ENCODE results near the gene DDX54.

The DDX54 gene, protein sequence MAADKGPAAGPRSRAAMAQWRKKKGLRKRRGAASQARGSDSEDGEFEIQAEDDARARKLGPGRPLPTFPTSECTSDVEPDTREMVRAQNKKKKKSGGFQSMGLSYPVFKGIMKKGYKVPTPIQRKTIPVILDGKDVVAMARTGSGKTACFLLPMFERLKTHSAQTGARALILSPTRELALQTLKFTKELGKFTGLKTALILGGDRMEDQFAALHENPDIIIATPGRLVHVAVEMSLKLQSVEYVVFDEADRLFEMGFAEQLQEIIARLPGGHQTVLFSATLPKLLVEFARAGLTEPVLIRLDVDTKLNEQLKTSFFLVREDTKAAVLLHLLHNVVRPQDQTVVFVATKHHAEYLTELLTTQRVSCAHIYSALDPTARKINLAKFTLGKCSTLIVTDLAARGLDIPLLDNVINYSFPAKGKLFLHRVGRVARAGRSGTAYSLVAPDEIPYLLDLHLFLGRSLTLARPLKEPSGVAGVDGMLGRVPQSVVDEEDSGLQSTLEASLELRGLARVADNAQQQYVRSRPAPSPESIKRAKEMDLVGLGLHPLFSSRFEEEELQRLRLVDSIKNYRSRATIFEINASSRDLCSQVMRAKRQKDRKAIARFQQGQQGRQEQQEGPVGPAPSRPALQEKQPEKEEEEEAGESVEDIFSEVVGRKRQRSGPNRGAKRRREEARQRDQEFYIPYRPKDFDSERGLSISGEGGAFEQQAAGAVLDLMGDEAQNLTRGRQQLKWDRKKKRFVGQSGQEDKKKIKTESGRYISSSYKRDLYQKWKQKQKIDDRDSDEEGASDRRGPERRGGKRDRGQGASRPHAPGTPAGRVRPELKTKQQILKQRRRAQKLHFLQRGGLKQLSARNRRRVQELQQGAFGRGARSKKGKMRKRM

DNA sequence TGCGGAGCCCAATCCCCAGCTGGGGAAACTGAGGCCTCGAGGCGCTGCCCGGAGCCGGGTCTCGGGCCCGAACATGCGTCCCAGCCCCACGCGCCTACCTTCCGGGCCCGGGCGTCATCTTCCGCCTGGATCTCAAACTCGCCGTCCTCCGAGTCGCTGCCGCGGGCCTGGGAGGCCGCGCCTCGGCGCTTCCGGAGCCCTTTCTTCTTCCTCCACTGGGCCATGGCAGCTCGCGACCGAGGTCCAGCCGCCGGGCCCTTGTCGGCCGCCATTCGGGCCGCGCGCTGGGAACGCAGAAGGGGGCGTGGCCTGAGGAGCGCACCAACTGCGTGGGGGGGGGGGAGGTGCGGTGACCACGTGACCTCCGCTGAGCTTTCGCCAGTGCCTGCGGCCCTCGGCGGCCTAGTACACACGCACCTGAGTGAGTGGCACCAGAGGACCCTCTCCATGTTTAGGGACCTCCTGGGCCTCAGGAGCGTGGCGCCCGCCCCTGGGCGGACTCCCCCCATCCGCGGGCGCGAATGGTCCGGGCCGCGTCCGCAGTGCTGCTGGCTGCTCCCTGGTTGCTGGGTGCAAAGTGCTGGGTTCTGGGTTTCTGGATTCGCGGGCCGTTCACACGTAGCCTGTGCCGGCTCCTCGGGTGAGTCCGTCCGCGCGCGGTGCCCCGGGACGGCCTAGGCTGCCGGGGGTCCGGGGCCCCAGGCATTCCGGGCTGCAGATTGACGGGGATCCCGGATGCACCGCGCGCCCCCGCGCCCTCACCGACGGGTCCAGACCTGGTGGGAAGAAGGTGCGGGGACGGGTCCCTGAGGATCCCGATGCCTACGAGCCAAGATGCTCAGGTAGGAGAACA lies at the start of gene DDX54, which contains the start of gene RITA1:
Gene DDX54 (minus strand): TSS at position 299 of the 853 bp plus-strand sequence. CDS start 27 bp downstream, at position 272.
Gene RITA1 (plus strand): TSS at position 542 of the 853 bp plus-strand sequence. CDS start 1,026 bp downstream, outside the sequence.
- Histone ChIP-seq H3K27ac (peak within 1 kb of the TSS; percentile 82 to 100 (median 97)), H3K4me3 (peak within 1 kb of the TSS; percentile 68 to 98 (median 92))

DNA sequence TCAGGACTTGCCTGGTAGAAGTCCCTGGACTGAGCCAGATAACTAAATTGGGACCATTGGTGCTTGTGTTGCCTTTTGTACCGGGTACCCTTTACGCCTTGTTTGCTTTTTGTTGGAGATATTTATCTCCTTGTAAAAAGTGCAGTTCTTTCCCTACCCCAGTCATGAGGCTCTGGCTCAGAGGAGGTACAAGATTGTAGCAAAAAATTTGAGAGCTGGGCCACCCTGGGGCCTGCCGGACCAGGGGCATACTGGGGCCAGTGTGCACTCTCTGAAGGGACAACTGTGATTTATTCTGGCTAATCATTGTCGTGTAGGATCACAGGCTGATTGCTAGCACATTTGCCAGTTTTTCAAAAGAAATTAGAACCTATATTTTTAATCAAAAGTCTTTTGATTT lies 49.2 kb upstream of the DDX54 start:
- no peak overlapping the region for H3K27ac ChIP-seq
- no peak overlapping the region for H3K4me3 ChIP-seq

DNA sequence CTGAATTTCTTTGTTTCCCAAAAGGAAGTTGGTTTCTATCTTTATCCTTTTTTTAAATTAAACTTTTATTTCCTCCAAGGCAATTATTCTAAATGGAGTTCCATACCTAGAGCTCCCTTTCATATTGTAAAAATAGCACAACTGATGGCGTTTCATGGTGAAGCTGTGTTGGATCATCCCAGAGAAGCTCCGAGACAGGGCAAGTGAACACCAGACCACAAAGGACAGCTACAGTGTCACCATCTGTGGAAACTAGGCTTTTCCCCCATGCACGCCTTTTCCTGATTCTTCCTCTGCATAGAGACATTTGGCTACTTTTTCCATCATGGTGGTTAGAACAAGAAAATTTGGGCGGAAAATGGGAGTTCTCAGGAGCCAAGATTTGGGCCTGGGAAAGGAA lies 48.7 kb upstream of the DDX54 start:
- peak overlapping the region in 3 of 21 experiments; percentile 23 to 81 (median 58) for H3K27ac ChIP-seq
- H3K4me3 ChIP-seq: no peak overlapping the region

DNA sequence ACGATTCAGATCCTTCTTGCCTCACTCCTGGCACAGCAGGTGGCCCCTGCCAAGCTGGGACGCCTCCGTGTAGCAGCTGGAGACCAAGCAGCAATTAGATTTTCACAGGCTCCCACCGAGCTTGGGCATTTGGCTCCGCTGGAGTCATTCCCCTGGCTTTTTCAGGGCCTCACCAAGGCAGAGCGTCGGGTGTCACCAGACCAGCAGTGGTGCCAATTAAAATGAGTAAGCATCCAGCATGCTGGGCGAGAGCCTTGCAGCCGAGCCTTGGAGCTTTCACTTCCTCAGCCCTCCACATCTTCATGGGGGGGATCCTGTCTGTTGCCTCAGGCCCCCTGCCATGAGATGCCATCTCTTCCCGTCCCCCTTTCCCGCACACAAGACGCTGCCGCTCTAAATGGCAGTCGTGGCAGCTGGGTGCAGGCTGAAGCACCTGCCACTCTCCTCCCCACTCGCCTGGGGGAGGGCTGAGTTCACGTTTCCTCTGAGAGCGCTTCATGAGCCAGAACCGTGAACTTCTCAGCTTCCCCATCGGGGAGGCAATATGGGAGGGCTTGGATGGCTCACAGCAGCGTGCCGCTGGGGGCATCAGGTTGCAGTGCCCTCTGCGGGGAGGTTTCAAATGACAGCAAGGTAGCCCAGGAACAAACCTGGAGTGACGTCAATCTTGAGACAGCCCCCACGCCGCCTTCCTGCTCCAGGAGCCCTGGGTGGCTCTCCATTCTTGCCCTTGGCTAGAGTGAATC lies 47.7 kb upstream of the DDX54 start:
- H3K27ac ChIP-seq: peak overlapping the region in 20 of 21 experiments; percentile 2 to 83 (median 59)
- H3K4me3 ChIP-seq: peak overlapping the region in 1 of 7 experiments; percentile 14

DNA sequence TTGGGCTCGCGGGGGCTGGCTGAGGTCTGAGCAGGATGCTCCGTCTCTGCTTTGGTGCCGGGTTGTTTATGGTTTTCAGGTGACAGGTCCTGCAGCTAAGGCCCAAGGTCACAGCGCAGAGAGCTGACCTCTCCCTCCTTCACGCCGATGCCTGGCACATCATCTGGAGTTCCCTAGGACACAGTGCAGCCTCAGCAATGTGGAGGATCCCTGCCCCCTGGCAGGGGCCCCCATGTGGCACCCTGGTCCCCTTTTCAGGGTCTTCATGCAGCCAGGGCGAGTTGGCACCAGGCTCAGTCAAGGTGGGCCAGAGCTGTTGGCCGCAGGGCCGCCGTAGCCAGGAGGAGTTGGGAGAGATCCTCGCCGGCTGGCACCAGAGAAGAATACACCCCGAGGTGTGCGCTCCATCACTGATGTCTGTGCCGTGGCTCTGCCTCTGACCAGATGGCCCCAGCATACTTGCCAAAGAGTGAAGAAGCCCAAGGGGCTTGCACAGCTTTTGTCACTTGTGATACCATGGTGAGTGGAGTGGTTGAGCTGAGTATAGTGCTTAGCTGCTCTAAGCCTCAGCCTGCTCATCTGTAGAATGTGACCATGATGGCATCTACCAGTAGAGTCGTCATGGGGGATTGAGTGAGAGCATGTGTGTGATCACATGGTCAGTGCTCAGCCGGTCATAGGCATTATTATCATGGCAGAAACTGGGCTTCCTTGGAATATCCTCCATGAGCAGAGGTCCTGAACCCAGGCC lies 47.0 kb upstream of the DDX54 start:
- Histone ChIP-seq H3K4me3 (no peak overlapping the region), H3K27ac (peak overlapping the region in 19 of 21 experiments; percentile 2 to 83 (median 60))

DNA sequence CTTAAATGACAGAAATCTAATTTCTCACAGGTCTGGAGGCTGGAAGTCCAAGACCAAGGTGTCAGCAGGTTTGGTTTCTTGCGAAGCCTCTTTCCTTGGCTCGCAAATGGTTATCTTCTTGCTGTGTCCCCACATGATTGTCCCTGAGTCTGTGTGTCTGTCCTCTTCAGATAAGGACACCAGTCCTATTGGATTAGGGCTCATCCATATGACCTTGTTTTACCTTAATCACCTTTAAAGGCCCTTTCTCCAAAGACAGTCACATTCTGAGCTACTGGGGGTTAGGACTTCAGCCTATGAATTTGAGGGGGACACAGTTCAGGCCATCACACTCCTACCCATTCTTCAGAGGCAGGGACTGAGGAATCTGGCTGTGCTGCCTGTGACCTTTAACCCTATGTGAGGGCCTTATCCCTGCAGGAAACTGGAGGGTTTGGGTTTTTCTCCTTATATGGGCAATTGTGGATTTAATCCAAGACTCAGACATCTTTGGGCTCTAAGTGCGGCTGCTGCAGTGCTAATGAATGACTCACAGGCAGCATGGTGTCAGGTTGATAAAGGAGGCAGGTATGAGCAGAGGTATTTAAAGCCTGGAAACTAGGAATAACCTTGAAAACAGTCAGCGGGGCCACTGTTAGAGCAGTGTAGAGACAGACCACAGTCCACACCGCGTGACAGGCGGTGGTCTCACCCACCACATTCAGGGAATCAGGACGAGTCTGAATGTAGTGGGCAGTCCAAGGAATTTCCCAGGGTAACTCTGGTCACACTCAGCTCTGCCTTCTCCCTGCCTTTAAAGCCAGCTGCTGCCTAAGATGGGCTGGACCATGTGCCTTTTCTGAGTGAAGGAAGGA lies 46.2 kb upstream of the DDX54 start:
- Histone ChIP-seq H3K27ac (peak overlapping the region in 8 of 21 experiments; percentile 14 to 83 (median 55)), H3K4me3 (no peak overlapping the region)

DNA sequence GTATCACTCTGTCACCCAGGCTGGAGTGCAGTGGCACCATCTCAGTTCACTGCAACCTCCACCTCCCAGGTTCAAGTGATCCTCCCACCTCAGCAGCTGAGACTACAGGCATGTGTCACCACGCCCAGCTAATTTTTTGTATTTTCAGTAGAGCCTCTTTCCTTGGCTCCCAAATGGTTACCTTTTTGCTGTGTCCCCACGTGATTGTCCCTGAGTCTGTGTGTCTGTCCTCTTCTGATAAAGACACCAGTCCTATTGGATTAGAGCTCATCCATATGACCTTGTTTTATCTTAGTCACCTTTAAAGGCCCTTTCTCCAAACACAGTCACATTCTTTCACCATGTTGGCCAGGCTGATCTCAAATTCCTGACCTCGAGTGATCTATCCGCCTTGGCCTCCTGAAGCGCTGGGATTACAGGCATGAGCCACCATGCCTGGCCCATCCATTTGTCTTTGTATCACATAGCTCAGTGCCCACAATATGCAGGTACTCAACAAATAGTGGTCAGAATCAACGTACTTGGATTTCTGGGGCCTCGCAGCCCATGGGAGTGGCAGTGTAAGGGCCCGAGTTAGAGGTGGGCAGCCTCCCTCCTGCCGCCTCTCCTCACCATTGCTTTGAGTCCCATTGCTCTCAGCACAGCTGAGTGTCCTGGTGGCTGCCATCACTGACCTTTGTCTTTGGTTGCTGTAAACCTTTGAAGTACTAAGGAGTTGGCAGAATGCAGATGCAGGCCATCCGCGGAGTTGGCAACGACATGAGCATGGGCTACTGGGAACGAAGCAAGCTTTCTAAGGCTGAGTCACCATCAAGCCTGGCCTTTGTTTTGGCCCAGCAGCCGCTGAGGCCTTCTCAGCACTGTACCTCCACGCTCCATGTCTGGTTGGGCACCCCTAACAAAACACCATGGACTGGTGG lies 45.3 kb upstream of the DDX54 start:
- H3K4me3 ChIP-seq: no peak overlapping the region
- peak overlapping the region in 4 of 21 experiments; percentile 10 to 76 (median 24) for H3K27ac ChIP-seq

DNA sequence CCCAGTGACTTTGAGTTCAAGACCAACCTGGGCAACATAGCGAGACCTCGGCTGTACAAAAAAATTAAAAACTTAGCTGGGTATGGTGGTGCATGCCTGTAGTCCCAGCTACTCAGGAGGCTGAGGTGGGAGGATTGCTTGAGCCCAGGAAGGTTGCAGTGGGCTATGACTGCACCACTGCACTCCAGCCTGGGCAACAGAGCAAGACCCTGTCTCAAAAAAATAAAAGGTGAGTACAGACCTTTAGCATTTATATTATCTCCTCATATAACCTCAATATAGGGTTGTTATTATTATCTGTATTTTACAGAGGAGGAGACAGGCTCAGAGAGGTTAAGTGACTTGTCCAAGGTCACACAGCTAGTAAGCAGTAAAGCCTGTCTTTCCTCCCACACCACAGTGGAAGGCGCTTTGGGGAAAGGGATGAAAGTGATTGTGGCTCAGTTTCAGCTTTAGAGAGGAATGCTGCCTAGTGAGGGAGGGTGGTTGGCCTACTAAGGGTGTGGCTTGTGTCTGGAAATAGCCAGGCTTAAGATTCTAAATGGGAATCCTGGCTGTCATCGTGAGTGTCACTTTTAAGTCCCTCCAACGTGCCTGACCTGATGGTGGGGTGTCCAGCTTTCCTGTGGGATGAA lies 43.2 kb upstream of the DDX54 start:
- Histone ChIP-seq H3K27ac (peak overlapping the region in 15 of 21 experiments; percentile 6 to 76 (median 36)), H3K4me3 (no peak overlapping the region)

DNA sequence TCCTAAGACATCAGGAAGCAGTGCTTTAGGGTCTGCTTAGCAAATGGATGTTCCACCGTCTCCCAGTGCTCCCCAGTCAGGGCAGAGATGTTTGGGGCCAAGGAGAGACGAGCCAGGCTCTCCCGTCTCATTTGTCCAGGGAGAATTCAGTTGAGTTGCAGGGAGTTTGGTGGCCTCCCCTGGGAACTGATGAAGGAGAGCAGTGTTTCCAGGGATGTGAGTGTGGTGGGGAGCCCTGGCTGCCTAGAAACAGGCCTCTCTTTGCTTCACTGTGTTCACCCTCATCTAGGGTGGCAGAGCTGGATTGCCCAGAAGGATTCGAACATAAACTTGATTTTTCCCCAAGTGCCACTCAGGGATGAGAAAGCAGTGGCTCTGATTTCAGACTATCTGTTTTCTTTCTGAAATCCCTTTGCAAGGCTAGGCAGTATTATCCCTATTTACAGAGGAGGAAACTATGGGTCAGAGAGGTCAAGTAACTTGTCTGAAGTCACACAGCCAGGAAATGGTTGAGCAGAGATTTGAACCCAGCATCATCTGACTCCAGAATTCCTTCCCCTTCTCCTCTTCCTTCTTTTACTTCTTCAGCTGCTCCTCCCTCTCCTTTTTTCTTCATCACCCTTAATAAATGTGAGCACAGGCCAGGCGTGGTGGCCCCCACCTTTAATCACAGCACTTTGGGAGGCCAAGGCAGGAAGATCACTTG lies 42.6 kb upstream of the DDX54 start:
- Histone ChIP-seq H3K27ac (peak overlapping the region in 6 of 21 experiments; percentile 26 to 67 (median 54)), H3K4me3 (no peak overlapping the region)

DNA sequence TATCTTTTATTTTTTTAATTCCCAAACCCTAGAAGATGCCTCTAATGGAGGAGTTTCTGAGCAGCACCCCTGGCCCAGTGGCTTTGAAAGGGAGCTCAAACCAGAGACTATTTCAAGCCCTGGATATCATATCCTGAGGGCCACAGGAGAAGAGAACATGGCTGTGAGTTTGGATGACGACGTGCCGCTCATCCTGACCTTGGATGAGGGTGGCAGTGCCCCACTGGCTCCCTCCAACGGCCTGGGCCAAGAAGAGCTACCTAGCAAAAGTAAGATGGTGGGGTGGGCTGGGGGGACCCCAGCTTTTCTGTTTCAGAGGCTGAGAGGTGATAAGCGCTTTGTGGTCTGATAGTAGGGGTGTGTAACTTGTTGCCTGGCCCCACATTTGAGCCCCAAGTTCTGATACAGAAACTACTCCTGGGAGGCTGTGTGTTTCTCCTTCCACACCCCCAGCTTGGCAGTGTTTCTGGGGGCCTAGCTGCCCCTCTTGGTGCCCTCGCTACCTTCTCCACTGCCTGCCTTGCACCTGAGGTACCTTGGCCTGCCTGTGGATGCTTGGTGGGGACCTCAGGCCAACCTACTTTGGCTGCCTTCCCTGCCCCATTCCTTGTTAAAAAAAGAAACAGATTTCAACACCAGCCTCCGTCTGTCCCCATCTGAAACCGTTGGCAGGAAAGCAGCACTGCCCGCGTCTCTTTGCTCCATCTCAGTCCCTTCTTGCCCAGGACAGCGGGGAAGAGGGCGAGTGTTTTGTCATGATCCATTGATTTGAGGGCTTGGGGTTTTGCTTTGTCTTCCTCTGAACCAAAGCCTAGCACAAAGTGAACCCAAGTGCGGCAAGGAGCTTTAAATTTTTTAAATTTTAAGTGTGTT lies 41.7 kb upstream of the DDX54 start:
- Histone ChIP-seq H3K27ac (peak overlapping the region in 5 of 21 experiments; percentile 23 to 54 (median 33)), H3K4me3 (no peak overlapping the region)

DNA sequence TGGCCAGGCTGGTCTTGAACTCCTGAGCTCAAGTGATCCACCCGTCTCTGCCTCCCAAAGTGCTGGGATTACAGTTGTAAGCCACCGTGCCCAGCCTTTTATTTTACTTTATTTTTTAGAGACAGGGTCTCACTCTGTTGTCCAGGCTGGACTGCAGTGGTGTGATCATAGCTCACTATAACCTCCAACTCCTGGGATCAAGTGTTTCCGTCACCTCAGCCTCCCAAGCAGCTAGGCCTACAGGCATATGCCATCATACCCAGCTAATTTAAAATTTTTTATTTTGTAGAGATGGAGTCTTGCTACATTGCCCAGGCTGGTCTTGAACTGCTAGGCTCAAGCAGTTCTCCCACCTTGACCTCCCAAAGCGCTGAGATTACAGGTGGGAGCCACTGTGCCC lies 39.7 kb upstream of the DDX54 start:
- H3K4me3 ChIP-seq: no peak overlapping the region
- H3K27ac ChIP-seq: no peak overlapping the region

DNA sequence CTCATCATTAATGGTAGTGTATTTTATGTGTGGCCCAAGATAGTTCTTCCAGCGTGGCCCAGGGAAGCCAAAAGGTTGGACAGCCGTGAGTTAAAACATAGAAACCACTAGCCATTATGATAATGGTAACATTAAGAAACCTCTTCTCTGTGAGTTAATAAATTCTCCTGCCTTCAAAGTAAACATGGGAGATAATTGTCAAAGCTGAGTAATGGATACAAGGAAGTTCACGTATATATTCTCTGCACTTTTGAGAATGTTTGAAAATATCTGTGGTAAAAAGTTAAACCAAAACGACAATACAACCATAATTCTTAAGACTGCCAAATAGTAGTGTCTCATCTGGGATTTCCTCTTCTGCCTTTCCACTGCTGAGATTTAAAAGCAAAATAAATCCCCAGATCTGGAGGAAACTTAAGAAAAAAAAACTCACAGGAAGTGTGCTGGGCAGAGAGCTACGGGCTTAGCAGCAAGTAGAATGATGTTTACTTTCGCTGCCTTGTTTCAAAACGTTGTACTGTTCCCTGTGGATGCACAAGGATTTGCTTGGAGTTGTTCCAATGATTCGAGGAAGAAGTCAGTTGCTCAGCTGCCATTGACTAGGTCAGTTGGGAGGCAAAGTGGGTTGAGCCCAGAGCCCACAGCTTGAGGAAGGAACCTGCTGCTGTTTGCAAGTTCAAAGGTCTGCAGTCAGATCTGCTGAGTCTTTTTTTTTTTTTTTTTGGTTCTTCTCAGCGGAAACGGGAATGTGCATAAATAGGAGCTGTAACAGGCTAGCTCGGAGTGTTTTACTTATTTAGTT lies 37.7 kb upstream of the DDX54 start:
- Histone ChIP-seq H3K27ac (peak overlapping the region; percentile 43 to 96 (median 91)), H3K4me3 (peak overlapping the region in 6 of 7 experiments; percentile 73 to 88 (median 84))
